Measurements from ENCODE around the gene CARF. TPM values are rescaled to one million over a fixed set of nuclear protein-coding genes. Genes with fewer than 3 reads are reported as not detected.
"Not testable (repeated sequence)": the region's sequence is repeated elsewhere in the genome, so short reads cannot be mapped to it uniquely, and the experiment has no call there.

Gene CARF
- total RNA-seq, 1 donor from 2014 or later, result 16.8 TPM

DNA sequence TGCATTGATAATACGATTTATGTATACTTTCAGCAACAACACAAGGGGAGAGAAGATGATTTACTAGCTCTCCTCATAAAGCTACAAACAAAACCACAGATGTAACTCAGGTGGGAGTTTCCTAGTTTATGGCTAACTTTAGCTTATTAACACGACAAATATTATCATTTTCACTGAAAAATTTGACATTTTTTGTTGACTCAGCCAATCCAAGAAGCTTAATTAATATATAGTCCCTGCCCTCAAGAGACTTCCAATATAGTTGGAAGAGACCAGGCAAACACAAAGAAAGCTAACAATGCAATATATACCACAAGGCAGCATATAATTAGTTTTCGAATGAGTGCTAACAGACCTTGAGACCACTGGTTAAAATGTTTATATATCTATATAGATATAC is 1.4 kb upstream of the CARF start:
- TF ChIP-seq, protein P1, sequence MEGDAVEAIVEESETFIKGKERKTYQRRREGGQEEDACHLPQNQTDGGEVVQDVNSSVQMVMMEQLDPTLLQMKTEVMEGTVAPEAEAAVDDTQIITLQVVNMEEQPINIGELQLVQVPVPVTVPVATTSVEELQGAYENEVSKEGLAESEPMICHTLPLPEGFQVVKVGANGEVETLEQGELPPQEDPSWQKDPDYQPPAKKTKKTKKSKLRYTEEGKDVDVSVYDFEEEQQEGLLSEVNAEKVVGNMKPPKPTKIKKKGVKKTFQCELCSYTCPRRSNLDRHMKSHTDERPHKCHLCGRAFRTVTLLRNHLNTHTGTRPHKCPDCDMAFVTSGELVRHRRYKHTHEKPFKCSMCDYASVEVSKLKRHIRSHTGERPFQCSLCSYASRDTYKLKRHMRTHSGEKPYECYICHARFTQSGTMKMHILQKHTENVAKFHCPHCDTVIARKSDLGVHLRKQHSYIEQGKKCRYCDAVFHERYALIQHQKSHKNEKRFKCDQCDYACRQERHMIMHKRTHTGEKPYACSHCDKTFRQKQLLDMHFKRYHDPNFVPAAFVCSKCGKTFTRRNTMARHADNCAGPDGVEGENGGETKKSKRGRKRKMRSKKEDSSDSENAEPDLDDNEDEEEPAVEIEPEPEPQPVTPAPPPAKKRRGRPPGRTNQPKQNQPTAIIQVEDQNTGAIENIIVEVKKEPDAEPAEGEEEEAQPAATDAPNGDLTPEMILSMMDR (IDR thresholded peaks at IDR 0.05; ENCODE audit: unreplicated experiment), result no peak
- Mint-ChIP-seq H3K36me3 (peaks cover 8% of the 10 kb centered on the region), H3K27me3 (ENCODE audit: low read depth) (no peaks in the 10 kb centered on the region), H3K27ac (peak overlapping the region; percentile 59), H3K4me1 (peaks cover 20% of the 10 kb centered on the region), H3K4me3 (peak overlapping the region; percentile 96), H3K9me3 (peaks cover 1% of the 10 kb centered on the region)
- no peak for DNase-seq (ENCODE audit: low spot score in 2 of 2, unreplicated experiment in 2 of 2)

DNA sequence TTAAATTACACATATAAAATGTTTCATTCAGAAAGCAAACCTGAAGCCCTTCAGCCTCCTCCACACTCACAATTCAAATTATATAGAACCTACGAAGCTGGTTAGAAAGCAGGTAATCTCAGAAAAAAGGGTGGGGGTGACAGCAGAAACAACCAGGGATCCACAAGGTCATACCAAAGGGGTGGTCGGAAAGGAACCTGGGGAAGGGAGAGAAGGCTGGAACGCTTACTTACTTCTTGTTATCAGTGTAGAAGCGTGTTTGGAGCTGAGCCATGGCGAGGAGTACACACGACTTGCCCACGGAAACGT is 918 bp upstream of the CARF start:
- TF ChIP-seq, protein P1 (IDR thresholded peaks at IDR 0.05; ENCODE audit: unreplicated experiment), result no peak
- Mint-ChIP-seq H3K4me3 (peak overlapping the region; percentile 96), H3K27me3 (ENCODE audit: low read depth) (no peaks in the 10 kb centered on the region), H3K27ac (peak overlapping the region; percentile 98), H3K9me3 (no peaks in the 10 kb centered on the region), H3K36me3 (peaks cover 4% of the 10 kb centered on the region), H3K4me1 (peaks cover 20% of the 10 kb centered on the region)
- no peak for DNase-seq (ENCODE audit: low spot score in 2 of 2, unreplicated experiment in 2 of 2)

DNA sequence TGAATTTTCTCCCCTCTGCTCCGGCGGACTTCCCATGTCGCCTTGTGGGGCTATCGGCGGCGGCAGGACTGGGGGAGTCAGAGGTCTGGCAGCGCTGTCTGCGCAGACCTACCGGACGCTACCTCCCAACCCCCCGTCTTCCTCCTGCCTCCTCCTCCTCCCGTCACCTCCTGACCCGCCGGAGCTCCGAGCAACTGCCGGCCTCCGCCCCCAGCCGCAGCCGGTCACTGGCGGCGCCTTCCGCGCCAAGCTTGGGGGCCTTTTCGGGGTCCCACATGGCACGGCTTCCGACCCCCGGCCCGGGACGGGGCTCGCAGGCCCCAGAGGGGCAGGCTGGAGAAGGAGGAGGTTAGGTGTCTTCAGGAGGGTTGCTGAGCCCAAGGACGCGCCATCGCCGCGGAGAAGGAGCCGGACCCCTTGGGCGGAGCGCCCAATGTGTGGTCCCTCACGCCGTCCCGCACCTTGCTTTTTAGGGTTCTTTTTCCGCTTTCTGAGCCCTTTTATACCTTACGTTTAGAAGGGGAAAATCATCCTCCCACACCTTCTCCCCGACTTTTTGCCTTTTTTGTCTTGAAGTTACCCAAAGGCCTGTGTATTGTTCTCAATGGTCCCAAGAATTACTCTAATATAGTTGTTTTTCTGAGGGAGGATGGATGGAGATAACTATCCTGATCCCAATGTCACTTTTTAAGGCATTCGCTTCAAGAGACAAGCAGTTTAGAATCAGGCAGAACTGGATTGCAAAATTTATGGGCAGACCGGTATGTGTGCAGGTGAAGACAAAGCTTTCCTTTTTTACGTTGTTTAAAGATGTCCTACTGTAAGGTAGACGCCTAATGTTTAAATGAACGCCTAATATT is 497 bp downstream of the CARF start:
- peak overlapping the region; percentile 98 for H3K27ac Mint-ChIP-seq

DNA sequence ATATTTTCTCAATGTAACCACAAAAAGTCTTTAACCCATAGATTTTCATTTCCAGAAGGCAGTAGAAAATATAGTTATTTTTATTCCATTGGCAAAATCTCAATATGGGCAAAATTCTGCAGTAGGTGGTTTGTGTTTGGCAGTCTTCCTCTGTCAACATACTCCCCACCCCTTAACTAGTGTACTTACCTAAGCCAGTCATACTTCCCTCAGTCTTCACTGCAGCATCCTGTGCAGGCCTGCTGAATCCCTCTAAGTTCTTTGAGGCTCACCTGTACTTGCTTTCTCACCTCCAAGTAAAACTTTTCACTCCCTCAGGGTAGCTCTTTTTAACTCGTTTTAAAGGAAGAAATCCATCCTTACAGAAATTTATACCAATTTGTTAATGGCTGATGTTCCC is 6.8 kb downstream of the CARF start:
- TF ChIP-seq, protein P1 (IDR thresholded peaks at IDR 0.05; ENCODE audit: unreplicated experiment), result no peak
- H3K36me3 Mint-ChIP-seq, result peaks cover 15% of the 10 kb centered on the region
- peaks cover 7% of the 10 kb centered on the region for H3K9me3 Mint-ChIP-seq
- H3K4me1 Mint-ChIP-seq, result no peaks in the 10 kb centered on the region
- DNase-seq (ENCODE audit: low spot score in 2 of 2, unreplicated experiment in 2 of 2), result no peak
- H3K27me3 Mint-ChIP-seq (ENCODE audit: low read depth), result no peaks in the 10 kb centered on the region
- H3K4me3 Mint-ChIP-seq, result no peak overlapping the region
- H3K27ac Mint-ChIP-seq, result no peak overlapping the region

More for the DNA sequence above, 497 bp downstream of the CARF start:
- not testable (repeated sequence) for H3K27me3 Mint-ChIP-seq (ENCODE audit: low read depth); H3K36me3 Mint-ChIP-seq; H3K9me3 Mint-ChIP-seq
- peak overlapping the region; percentile 96 for H3K4me3 Mint-ChIP-seq
- DNase-seq (ENCODE audit: low spot score in 2 of 2, unreplicated experiment in 2 of 2), result peak in 1 of 2 experiments; percentile 42
- peaks cover 20% of the 10 kb centered on the region for H3K4me1 Mint-ChIP-seq

DNA sequence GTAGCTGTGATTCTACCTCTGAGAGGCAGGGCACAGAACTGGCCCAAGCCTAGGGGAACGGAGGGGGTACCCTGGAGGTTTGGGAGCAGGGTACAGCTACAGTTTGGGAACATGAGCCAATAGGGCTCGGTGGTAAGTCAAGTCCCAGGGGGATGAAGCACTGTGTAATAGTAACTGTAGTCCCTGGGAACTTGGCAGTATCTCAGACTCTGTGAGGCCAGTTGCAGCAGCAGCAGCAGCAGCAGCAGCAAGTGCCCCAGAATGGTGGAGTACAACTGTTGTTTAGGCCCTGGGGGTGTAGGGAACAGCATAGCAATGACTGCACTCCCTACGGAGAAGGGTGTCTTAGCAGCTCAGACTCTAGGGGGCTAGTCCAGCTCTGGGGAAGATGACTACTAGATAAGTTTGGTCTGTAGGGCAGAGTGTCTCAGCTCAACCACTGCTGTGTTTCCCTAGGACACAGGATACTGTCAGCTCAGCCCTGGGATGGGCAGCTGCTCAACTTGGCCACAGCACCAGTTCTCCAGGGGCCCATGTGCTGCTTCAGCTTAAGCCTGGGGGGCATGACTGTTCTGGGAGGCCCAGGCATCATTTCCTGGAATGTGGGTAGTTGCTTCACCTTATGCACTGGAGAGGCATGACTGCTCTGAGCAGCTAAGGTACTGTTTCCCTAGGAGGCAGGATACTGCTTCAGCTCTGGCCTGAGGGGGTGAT is 20.5 kb downstream of the CARF start:
- DNase-seq (ENCODE audit: low spot score in 2 of 2, unreplicated experiment in 2 of 2), result no peak
- Mint-ChIP-seq H3K9me3 (peaks cover 7% of the 10 kb centered on the region), H3K27ac (no peak overlapping the region), H3K27me3 (ENCODE audit: low read depth) (no peaks in the 10 kb centered on the region), H3K36me3 (peaks cover 44% of the 10 kb centered on the region), H3K4me1 (no peaks in the 10 kb centered on the region), H3K4me3 (no peak overlapping the region)
- TF ChIP-seq, protein P1 (IDR thresholded peaks at IDR 0.05; ENCODE audit: unreplicated experiment), result no peak

DNA sequence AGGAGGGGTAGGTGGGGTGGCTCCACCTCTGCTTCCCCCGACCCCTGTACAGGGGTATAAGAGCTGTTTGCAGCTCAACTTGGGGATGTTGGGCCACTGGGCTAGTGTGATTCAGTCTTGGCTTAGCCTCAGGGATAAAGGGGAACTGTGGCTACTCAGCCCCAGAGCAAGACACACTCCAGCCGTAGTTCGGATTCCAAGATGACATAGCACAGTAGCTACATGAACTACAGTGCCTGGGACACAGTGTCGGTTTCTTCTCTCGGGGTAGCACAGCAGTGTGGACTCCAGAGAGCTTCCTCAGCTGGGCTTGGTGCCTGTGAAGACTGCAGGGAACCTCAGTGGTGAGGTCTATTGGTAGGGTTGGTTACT is 21.1 kb downstream of the CARF start:
- H3K9me3 Mint-ChIP-seq, result peaks cover 7% of the 10 kb centered on the region
- TF ChIP-seq, protein P1 (IDR thresholded peaks at IDR 0.05; ENCODE audit: unreplicated experiment), result no peak
- H3K27me3 Mint-ChIP-seq (ENCODE audit: low read depth), result no peaks in the 10 kb centered on the region
- H3K4me1 Mint-ChIP-seq, result no peaks in the 10 kb centered on the region
- H3K27ac Mint-ChIP-seq, result no peak overlapping the region
- no peak overlapping the region for H3K4me3 Mint-ChIP-seq
- H3K36me3 Mint-ChIP-seq, result peaks cover 41% of the 10 kb centered on the region
- no peak for DNase-seq (ENCODE audit: low spot score in 2 of 2, unreplicated experiment in 2 of 2)
